ENCODE measurements around the gene TRPC4. TPM values are rescaled to one million over a fixed set of nuclear protein-coding genes. Genes with fewer than 3 reads are reported as not detected.

TRPC4 gene
- total RNA-seq, 1 experiment from 2014 or later: 19.0 TPM

GRCh38 chr13:37748913-37749312 is 120.7 kb downstream of the TRPC4 start:
- Histone ChIP-seq H2AFZ (ENCODE audit: low read length) (no peak overlapping the region), H2BK20ac (ENCODE audit: low read depth, low read length, poor library complexity, severe bottlenecking) (no peak overlapping the region), H3K4ac (ENCODE audit: low read depth, low read length) (no peak overlapping the region), H3K4me2 (ENCODE audit: insufficient read depth, insufficient read length, low read length) (no peak overlapping the region), H2BK120ac (ENCODE audit: low read depth, low read length, poor library complexity, severe bottlenecking) (no peak overlapping the region), H4K5ac (ENCODE audit: insufficient read length, low read depth, low read length) (no peak overlapping the region), H3K14ac (ENCODE audit: insufficient read depth, low read length) (no peak overlapping the region), H3K27me3 (ENCODE audit: insufficient read depth, low read length) (no peaks in the 10 kb centered on the region), H2BK12ac (ENCODE audit: insufficient read length, low read depth, low read length) (no peak overlapping the region), H3K79me2 (ENCODE audit: insufficient read depth, low read length) (no peaks in the 10 kb centered on the region), H4K8ac (replicated peaks; ENCODE audit: insufficient read length, low read depth, low read length) (no peak overlapping the region), H3T11ph (ENCODE audit: low read length) (no peak overlapping the region), H3K56ac (ENCODE audit: insufficient read length, low read depth, low read length) (no peak overlapping the region), H4K91ac (ENCODE audit: insufficient read length, low read depth, low read length) (no peak overlapping the region), H2AK5ac (ENCODE audit: insufficient read length, low read length) (no peak overlapping the region), H3K23me2 (ENCODE audit: insufficient read length, low read depth, low read length, poor library complexity, severe bottlenecking) (no peaks in the 10 kb centered on the region), H4K20me1 (ENCODE audit: control insufficient read depth, insufficient read depth, insufficient read length) (no peaks in the 10 kb centered on the region), H3K9ac (ENCODE audit: extremely low read depth, insufficient read length, low read length) (no peak overlapping the region), H3K23ac (ENCODE audit: insufficient read length, low read depth, low read length) (no peak overlapping the region), H3K79me1 (ENCODE audit: insufficient read depth, low read depth, low read length, poor library complexity, severe bottlenecking) (no peaks in the 10 kb centered on the region), H2BK5ac (ENCODE audit: insufficient read length, low read length) (no peak overlapping the region), H3K18ac (ENCODE audit: insufficient read length, low read depth, low read length) (no peak overlapping the region), H3K4me1 (ENCODE audit: insufficient read depth, low read length) (no peaks in the 10 kb centered on the region; the same call in 1 of the 2 replicates), H3K9me3 (ENCODE audit: control insufficient read depth, low read depth, low read length) (no peaks in the 10 kb centered on the region), H2BK15ac (ENCODE audit: low read depth, low read length) (no peak overlapping the region), H3K27ac (ENCODE audit: insufficient read length, low read depth, low read length) (no peak overlapping the region)
- H3K27ac Mint-ChIP-seq: no peak overlapping the region
- H3K9me3 Mint-ChIP-seq: no peaks in the 10 kb centered on the region
- no CpG with 5 or more reads among the region's 3 CpGs for WGBS (ENCODE audit: extremely low coverage, insufficient read length, low lambda C conversion rate)
- no peaks in the 10 kb centered on the region for H3K27me3 Mint-ChIP-seq (ENCODE audit: low read depth)
- H3K4me1 Mint-ChIP-seq: peaks cover 0 to 4% of the 10 kb centered on the region in 2 experiments; a peak in 2 of 4 replicates
- TF ChIP-seq CTCF (conservative IDR thresholded peaks at IDR 0.05): no peak
- no peak for DNase-seq
- no peak overlapping the region for H3K4me3 Mint-ChIP-seq
- no peaks in the 10 kb centered on the region; a peak in 1 of 7 replicates for H3K36me3 Mint-ChIP-seq (ENCODE audit: insufficient read depth in 1 of 3, low read depth in 3 of 3)

Data from H9 (cell line).